Uterus (tissue), 2 donors: ENCODE results near the gene CDKAL1.

Experiments
- POLR2A ChIP-seq, 2 donors: fragments of 450-650 bp; IDR thresholded peaks; one replicate each; pipeline ENCODE4 v1.6.1; 2016; ENCODE audit warnings: antibody characterized with exemption in 2 of 2, mild to moderate bottlenecking in 1 of 2, moderate library complexity in 1 of 2
- TF ChIP-seq, protein P1 (sequence below), 4 experiments: fragments of 200-600 bp in 2 of 4; fragments of 450-650 bp in 2 of 4; sonication (generic) in 2 of 4; IDR thresholded peaks; one replicate each; pipeline ENCODE4 v1.5.1; 2016 to 2019; ENCODE audit warnings: antibody characterized with exemption in 4 of 4, mild to moderate bottlenecking in 2 of 4, moderate library complexity in 1 of 4

DNA sequence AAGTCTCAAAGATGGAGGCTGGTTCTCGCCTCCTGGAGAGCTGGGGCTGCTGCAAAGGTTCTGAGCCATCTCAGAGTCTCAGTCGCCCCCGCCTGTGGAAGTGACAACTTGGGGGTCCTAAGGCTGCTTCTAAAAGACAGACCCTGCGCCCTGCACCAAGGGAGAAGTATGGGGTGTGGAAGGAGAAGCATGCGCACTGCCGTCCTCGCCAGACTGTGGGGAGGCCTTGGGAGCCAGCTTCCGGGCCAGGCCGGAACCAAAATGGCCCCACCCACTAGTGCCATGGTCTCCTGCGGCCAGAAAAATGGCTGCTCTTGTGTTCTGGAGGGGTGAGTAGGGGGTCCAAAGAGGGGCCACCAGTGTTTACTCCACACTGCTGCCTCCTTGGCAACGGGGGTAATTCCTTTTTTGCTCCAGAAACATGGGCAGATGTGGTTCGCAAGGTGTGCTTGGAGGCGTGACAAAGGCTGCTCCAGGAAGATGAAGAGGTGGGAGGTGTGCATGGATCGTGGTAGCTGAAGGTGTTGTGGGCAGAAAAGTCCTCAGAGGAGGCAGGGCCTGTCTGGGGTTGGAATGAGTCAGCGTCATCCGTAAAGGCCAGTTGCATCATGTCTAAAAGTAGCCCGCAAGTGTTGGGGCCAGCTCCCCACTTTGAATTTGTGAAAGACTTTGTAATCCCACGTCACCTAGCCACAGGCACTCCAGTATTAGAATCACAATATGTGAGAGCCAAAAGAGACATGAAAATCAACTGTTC lies 729.5 kb downstream of the CDKAL1 start:
- TF ChIP-seq, protein P1, sequence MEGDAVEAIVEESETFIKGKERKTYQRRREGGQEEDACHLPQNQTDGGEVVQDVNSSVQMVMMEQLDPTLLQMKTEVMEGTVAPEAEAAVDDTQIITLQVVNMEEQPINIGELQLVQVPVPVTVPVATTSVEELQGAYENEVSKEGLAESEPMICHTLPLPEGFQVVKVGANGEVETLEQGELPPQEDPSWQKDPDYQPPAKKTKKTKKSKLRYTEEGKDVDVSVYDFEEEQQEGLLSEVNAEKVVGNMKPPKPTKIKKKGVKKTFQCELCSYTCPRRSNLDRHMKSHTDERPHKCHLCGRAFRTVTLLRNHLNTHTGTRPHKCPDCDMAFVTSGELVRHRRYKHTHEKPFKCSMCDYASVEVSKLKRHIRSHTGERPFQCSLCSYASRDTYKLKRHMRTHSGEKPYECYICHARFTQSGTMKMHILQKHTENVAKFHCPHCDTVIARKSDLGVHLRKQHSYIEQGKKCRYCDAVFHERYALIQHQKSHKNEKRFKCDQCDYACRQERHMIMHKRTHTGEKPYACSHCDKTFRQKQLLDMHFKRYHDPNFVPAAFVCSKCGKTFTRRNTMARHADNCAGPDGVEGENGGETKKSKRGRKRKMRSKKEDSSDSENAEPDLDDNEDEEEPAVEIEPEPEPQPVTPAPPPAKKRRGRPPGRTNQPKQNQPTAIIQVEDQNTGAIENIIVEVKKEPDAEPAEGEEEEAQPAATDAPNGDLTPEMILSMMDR (IDR thresholded peaks at IDR 0.05): no peak
- TF ChIP-seq POLR2A (IDR thresholded peaks at IDR 0.05): no peak
